ENCODE measurements around the gene NOSIP. TPM values are rescaled to one million over a fixed set of nuclear protein-coding genes. Genes with fewer than 3 reads are reported as not detected.

NOSIP gene
- total RNA-seq, 2 donors from 2014 or later, result 58.0 to 62.3 TPM

DNA sequence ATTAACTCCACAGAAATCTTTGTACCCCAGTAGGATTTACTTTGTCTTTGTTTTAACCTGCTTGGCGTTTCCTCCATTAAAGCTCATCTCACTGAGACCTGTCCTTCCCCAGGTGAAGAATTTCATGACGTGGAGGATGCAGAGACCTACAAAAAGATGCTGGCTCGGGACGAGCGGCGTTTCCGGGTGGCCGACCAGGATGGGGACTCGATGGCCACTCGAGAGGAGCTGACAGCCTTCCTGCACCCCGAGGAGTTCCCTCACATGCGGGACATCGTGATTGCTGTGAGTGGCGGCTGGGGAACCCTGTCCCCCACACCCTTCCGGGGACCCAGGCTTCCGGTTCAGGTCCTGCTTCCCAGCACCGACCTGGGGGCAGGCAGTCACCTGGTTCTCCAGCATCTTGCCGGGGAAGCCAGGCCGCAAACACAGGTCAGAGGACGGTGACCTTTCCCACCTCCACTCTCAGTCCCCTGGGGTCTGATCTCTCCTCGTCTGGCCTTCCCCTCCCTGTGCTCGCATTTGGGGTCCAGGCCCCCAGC lies 43.4 kb downstream of the NOSIP start:
- Histone ChIP-seq H3K36me3 (ENCODE audit: control insufficient read depth, insufficient read depth, low read length) (no peaks in the 10 kb centered on the region), H3K9ac (ENCODE audit: extremely low read depth, low read length, poor library complexity, severe bottlenecking) (no peak overlapping the region), H3K4me1 (ENCODE audit: control insufficient read depth, insufficient read depth, low read length) (no peaks in the 10 kb centered on the region), H3K9me3 (ENCODE audit: control insufficient read depth, low read length) (no peaks in the 10 kb centered on the region), H3K4me3 (ENCODE audit: low read length) (no peak overlapping the region), H3K27me3 (ENCODE audit: control insufficient read depth, insufficient read depth, low read length, poor library complexity, severe bottlenecking) (peaks cover 9% of the 10 kb centered on the region), H3K27ac (ENCODE audit: low read depth, low read length) (no peak overlapping the region)
- Mint-ChIP-seq H3K4me1 (peaks cover 6% of the 10 kb centered on the region), H3K27ac (no peak overlapping the region), H3K9me3 (no peaks in the 10 kb centered on the region), H3K4me3 (no peak overlapping the region), H3K27me3 (ENCODE audit: insufficient read depth) (peaks cover 10% of the 10 kb centered on the region), H3K36me3 (ENCODE audit: low read depth) (peaks cover 7% of the 10 kb centered on the region)
- TF ChIP-seq, protein P1, sequence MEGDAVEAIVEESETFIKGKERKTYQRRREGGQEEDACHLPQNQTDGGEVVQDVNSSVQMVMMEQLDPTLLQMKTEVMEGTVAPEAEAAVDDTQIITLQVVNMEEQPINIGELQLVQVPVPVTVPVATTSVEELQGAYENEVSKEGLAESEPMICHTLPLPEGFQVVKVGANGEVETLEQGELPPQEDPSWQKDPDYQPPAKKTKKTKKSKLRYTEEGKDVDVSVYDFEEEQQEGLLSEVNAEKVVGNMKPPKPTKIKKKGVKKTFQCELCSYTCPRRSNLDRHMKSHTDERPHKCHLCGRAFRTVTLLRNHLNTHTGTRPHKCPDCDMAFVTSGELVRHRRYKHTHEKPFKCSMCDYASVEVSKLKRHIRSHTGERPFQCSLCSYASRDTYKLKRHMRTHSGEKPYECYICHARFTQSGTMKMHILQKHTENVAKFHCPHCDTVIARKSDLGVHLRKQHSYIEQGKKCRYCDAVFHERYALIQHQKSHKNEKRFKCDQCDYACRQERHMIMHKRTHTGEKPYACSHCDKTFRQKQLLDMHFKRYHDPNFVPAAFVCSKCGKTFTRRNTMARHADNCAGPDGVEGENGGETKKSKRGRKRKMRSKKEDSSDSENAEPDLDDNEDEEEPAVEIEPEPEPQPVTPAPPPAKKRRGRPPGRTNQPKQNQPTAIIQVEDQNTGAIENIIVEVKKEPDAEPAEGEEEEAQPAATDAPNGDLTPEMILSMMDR (conservative IDR thresholded peaks at IDR 0.05), result no peak
- no peak for DNase-seq
- WGBS, 2 experiments (ENCODE audit: insufficient coverage in 1 of 2, insufficient read length in 1 of 2), result 89 to 92% methylated on average over 18 to 22 of the region's 22 CpGs

DNA sequence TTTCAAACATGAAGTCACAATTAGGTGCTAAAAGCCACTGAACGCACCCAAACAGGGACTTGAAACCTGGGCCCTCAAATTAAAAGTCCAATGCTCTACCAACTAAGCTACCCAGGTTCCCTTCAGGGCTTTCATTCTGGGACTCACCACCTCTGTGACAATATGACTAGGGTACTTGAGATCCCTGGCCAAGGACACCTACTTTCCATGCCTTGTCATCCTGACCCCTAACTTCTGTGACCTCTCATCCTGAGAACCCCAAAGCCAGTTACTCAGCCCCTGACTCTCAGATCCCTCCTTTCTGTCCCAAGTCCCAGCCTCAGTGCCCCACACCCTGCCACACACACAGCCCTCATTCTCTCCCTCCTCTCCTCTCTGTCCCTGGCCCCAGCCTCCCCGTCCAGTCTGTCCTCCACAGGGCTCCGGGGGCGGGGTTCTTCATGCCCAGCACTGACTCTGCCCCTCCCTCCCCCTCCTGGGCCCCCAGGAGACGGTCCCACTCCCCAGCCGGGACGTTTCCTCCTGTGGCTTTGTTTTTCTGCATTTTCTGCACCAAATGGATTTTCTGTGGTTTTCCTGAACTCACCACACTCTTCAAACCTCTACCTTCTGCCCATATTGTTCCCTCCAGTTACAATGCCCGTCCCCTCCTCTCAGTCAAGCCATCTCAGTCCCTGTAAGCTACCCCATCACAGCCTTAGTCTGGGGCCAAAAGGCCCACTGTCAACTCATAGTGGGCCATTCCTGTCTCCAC lies 45.5 kb downstream of the NOSIP start:
- H3K9ac ChIP-seq (ENCODE audit: extremely low read depth, low read length, poor library complexity, severe bottlenecking), result no peak overlapping the region
- no peak overlapping the region for H3K27ac ChIP-seq (ENCODE audit: low read depth, low read length)
- no peak overlapping the region for H3K27ac Mint-ChIP-seq
- no peaks in the 10 kb centered on the region for H3K9me3 Mint-ChIP-seq
- H3K4me1 Mint-ChIP-seq, result peaks cover 6% of the 10 kb centered on the region
- no peaks in the 10 kb centered on the region for H3K36me3 ChIP-seq (ENCODE audit: control insufficient read depth, insufficient read depth, low read length)
- no peak for DNase-seq
- TF ChIP-seq, protein P1 (conservative IDR thresholded peaks at IDR 0.05), result no peak
- H3K27me3 Mint-ChIP-seq (ENCODE audit: insufficient read depth), result peaks cover 10% of the 10 kb centered on the region
- H3K36me3 Mint-ChIP-seq (ENCODE audit: low read depth), result peaks cover 11% of the 10 kb centered on the region
- H3K9me3 ChIP-seq (ENCODE audit: control insufficient read depth, low read length), result no peaks in the 10 kb centered on the region
- peaks cover 9% of the 10 kb centered on the region for H3K27me3 ChIP-seq (ENCODE audit: control insufficient read depth, insufficient read depth, low read length, poor library complexity, severe bottlenecking)
- H3K4me1 ChIP-seq (ENCODE audit: control insufficient read depth, insufficient read depth, low read length), result no peaks in the 10 kb centered on the region
- 64 to 86% methylated on average over 2 to 8 of the region's 8 CpGs for WGBS, 2 experiments (ENCODE audit: insufficient coverage in 1 of 2, insufficient read length in 1 of 2)
- H3K4me3 ChIP-seq (ENCODE audit: low read length), result peak overlapping the region; percentile 78
- H3K4me3 Mint-ChIP-seq, result peak overlapping the region; percentile 59

DNA sequence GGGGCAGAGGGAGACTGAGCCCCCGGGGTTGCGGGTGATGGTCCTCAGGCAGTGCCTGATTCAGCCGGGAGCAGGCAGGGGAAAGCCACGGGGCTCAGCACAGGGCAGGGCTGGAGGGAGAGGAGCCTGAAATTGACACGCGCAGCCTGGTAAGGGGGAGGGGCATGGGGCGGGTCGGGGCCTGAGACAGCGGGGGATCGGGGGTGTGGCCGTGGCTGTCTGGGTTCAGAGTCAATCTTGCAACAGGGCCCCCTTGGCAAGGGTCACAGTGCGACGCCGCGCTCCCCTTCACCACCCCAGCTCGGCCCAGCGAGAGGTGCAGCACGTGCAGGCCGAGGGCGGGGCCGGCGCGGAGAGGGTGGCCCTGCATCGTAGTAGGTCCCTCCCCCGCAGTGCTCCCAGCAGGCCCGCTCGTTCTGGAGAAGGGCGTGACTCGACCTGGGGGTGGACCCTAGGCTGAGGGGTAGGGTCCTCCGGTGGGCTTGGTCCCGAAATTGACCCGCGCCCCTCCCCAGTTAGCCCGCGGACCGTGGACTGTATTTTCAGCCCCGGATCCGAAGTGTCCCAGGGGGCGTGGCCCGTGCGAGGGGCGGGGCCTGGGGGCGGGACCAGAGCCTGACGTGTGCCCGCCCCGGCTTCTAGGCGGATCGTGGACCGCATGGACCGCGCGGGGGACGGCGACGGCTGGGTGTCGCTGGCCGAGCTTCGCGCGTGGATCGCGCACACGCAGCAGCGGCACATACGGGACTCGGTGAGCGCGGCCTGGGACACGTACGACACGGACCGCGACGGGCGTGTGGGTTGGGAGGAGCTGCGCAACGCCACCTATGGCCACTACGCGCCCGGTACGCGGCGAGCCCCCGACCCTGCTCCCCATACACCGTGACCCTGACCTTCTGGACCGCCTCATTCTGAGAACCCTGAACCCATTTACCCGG lies 46.5 kb downstream of the NOSIP start:
- Mint-ChIP-seq H3K27ac (no peak overlapping the region), H3K4me1 (peaks cover 6% of the 10 kb centered on the region), H3K36me3 (ENCODE audit: low read depth) (peaks cover 10% of the 10 kb centered on the region), H3K27me3 (ENCODE audit: insufficient read depth) (peaks cover 14% of the 10 kb centered on the region), H3K4me3 (peak overlapping the region; percentile 59), H3K9me3 (no peaks in the 10 kb centered on the region)
- Histone ChIP-seq H3K36me3 (ENCODE audit: control insufficient read depth, insufficient read depth, low read length) (no peaks in the 10 kb centered on the region), H3K27me3 (ENCODE audit: control insufficient read depth, insufficient read depth, low read length, poor library complexity, severe bottlenecking) (peaks cover 9% of the 10 kb centered on the region), H3K4me1 (ENCODE audit: control insufficient read depth, insufficient read depth, low read length) (no peaks in the 10 kb centered on the region), H3K9ac (ENCODE audit: extremely low read depth, low read length, poor library complexity, severe bottlenecking) (no peak overlapping the region), H3K9me3 (ENCODE audit: control insufficient read depth, low read length) (no peaks in the 10 kb centered on the region), H3K27ac (ENCODE audit: low read depth, low read length) (no peak overlapping the region), H3K4me3 (ENCODE audit: low read length) (peak overlapping the region; percentile 78)
- 2 to 4% methylated on average over 19 to 87 of the region's 87 CpGs for WGBS, 2 experiments (ENCODE audit: insufficient coverage in 1 of 2, insufficient read length in 1 of 2)
- peak; percentile 94 for DNase-seq
- TF ChIP-seq, protein P1 (conservative IDR thresholded peaks at IDR 0.05), result peak; percentile 75

Measured in endodermal cell (in vitro differentiated cells).